NOMO-1 treated with DMSO at 0.1 percent for 48 hours (cell line): Measurements from ENCODE around the gene USP44.
"Not testable (repeated sequence)": the region's sequence is repeated elsewhere in the genome, so short reads cannot be mapped to it uniquely, and the experiment has no call there.

Source experiments
- DNase-seq: peaks from one replicate; lab custom pipeline; 2025; ENCODE audit not compliant: unreplicated experiment; lab: John Stamatoyannopoulos, UW

The USP44 gene

GRCh38 chr12:95511977-95512376 lies 39.3 kb downstream of the USP44 start:
- DNase-seq = no peak

GRCh38 chr12:95509300-95509699 lies 42.0 kb downstream of the USP44 start:
- DNase-seq = no peak

GRCh38 chr12:95506707-95507523 lies 44.4 kb downstream of the USP44 start:
- DNase-seq = no peak

GRCh38 chr12:95505039-95505438 lies 46.2 kb downstream of the USP44 start:
- no peak for DNase-seq

- no peak for DNase-seq
These were observed 47.1 kb downstream of the USP44 start for GRCh38 chr12:95504140-95504539.

GRCh38 chr12:95499772-95500171 lies 51.5 kb downstream of the USP44 start:
- DNase-seq = no peak

- no peak for DNase-seq
These were observed 52.3 kb downstream of the USP44 start for GRCh38 chr12:95498968-95499367.

- DNase-seq = no peak
These were observed 54.2 kb downstream of the USP44 start for GRCh38 chr12:95497031-95497430.

- no peak for DNase-seq
These were observed 55.8 kb downstream of the USP44 start for GRCh38 chr12:95495433-95495832.

- DNase-seq = no peak
These were observed 56.4 kb downstream of the USP44 start for GRCh38 chr12:95494888-95495287.

- no peak for DNase-seq
These were observed 58.8 kb downstream of the USP44 start for GRCh38 chr12:95492462-95492861.

- peak; percentile 79 for DNase-seq
These were observed 64.3 kb downstream of the USP44 start for GRCh38 chr12:95487024-95487423.

GRCh38 chr12:95484524-95484923 lies 66.8 kb downstream of the USP44 start:
- no peak for DNase-seq

GRCh38 chr12:95482564-95482963 lies 68.7 kb downstream of the USP44 start:
- not testable (repeated sequence) for DNase-seq

GRCh38 chr12:95481888-95482287 lies 69.4 kb downstream of the USP44 start:
- DNase-seq = no peak

- DNase-seq = no peak
These were observed 70.2 kb downstream of the USP44 start for GRCh38 chr12:95481072-95481471.

GRCh38 chr12:95480230-95480629 lies 71.0 kb downstream of the USP44 start:
- no peak for DNase-seq

- DNase-seq = peak; percentile 16
These were observed 76.7 kb downstream of the USP44 start for GRCh38 chr12:95474660-95474958.

GRCh38 chr12:95473884-95474659 lies 77.2 kb downstream of the USP44 start, which contains the start of gene METAP2:
TSS of gene METAP2 (plus strand) at chr12:95474152. CDS start at chr12:95474180, 28 bp downstream.
- DNase-seq = peak; percentile 97

- DNase-seq = peak; percentile 47
These were observed 77.9 kb downstream of the USP44 start for GRCh38 chr12:95473231-95473883.

GRCh38 chr12:95470300-95470699 lies 81.0 kb downstream of the USP44 start:
- DNase-seq = no peak
